ENCODE data around the gene MAPK10. TPM values are rescaled to one million over a fixed set of nuclear protein-coding genes. Genes with fewer than 3 reads are reported as not detected.

Gene MAPK10
- total and polyA plus RNA-seq, 2 donors (not counting 3 experiments of a cell fraction or from before 2014, with no cell fraction given), result 0.17 TPM; not detected in 1

DNA sequence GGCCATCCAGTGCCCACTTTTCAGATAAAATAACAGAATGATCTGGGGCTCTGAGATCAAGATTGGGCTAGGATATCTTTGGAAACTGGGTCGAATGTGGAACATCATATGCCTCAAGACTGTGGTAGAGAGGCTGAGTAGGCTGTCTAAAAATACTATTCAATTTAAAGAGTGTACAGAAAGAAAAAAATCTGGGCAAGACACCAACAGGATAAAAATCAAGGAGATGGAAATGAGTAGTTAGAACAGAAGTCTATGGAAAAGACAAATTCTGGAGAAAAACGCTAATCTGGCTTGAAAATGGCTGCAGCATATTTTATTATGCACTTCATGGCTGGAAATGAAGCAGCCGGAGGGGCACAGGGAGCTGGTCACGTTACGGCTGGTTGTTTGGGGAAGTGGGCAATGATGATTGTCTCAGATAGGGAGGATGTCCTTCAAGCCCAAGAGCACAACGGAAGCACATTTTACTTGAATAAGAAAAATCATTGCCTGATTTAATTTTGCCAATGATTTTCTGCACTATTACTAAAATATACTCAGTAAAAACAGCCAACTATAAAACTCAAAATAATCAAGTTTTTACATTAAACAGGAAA lies 27.1 kb upstream of the MAPK10 start:
- H3K9ac ChIP-seq (replicated peaks; ENCODE audit: extremely low read depth, insufficient read depth, low read length), result no peak overlapping the region
- no peaks in the 10 kb centered on the region for H3K9me3 ChIP-seq (replicated peaks; ENCODE audit: control insufficient read depth, insufficient read depth, low read length)
- BruUV-seq (replicated peaks), result no TSS peak
- intact Hi-C loops (cut with micrococcal nuclease) (no loop called here), dilution Hi-C loops (cut with MboI; ENCODE audit: extremely low pct_ligation_motif_present, low sequenced_read_pairs) (no loop called here)
- H3K4me3 ChIP-seq (replicated peaks in 1 of 3; ENCODE audit: insufficient read depth in 1 of 3, low read depth in 1 of 3, low read length in 3 of 3), result no peak overlapping the region
- no peak for DNase-seq (ENCODE audit: low read depth, low spot score)
- H3K27ac ChIP-seq (ENCODE audit: insufficient read depth, low read depth, low read length), result no peak overlapping the region
- POLR2A ChIA-PET, result no interaction called here
- no peaks in the 10 kb centered on the region for H3K79me2 ChIP-seq (ENCODE audit: control insufficient read depth, insufficient read depth, low read length)
- CTCF ChIA-PET, result no interaction called here
- H3K4me2 ChIP-seq (ENCODE audit: insufficient read depth, low read length), result no peak overlapping the region
- H3K27me3 ChIP-seq (ENCODE audit: control insufficient read depth in 2 of 2, insufficient read depth in 2 of 2, low read length in 2 of 2), result peaks cover 0 to 3% of the 10 kb centered on the region in 2 experiments
- no peaks in the 10 kb centered on the region for H3K36me3 ChIP-seq (ENCODE audit: control insufficient read depth in 2 of 2, extremely low read depth in 1 of 2, insufficient read depth in 2 of 2, low read length in 2 of 2)
- FAIRE-seq, result no peak
- no peaks in the 10 kb centered on the region for H4K20me1 ChIP-seq (replicated peaks; ENCODE audit: control insufficient read depth, extremely low read depth, insufficient read depth, low read length)
- H3K9me1 ChIP-seq (replicated peaks; ENCODE audit: control insufficient read depth, extremely low read depth, insufficient read depth, low read length), result no peaks in the 10 kb centered on the region
- TF ChIP-seq GATA2 (IDR thresholded peaks at IDR 0.05; ENCODE audit: insufficient read depth, insufficient read length, low read depth, low read length) (no peak), POLR2AphosphoS5 (IDR thresholded peaks at IDR 0.05; ENCODE audit: insufficient read depth, low read depth, low read length) (no peak), FOS (IDR thresholded peaks at IDR 0.05; ENCODE audit: borderline replicate concordance, insufficient read depth, low read length) (no peak), JUN (IDR thresholded peaks at IDR 0.05; ENCODE audit: borderline replicate concordance, insufficient read depth, insufficient read length, low read depth) (no peak), MYC (IDR thresholded peaks at IDR 0.05; ENCODE audit: low read depth, low read length) (no peak), POLR2A (IDR thresholded peaks at IDR 0.05; ENCODE audit: low read depth, low read length) (no peak)
- TF ChIP-seq, protein P1, sequence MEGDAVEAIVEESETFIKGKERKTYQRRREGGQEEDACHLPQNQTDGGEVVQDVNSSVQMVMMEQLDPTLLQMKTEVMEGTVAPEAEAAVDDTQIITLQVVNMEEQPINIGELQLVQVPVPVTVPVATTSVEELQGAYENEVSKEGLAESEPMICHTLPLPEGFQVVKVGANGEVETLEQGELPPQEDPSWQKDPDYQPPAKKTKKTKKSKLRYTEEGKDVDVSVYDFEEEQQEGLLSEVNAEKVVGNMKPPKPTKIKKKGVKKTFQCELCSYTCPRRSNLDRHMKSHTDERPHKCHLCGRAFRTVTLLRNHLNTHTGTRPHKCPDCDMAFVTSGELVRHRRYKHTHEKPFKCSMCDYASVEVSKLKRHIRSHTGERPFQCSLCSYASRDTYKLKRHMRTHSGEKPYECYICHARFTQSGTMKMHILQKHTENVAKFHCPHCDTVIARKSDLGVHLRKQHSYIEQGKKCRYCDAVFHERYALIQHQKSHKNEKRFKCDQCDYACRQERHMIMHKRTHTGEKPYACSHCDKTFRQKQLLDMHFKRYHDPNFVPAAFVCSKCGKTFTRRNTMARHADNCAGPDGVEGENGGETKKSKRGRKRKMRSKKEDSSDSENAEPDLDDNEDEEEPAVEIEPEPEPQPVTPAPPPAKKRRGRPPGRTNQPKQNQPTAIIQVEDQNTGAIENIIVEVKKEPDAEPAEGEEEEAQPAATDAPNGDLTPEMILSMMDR (IDR thresholded peaks at IDR 0.05; ENCODE audit: extremely low read depth in 1 of 2, insufficient read depth in 1 of 2, low read depth in 1 of 2, low read length in 2 of 2), result no peak
- TF ChIP-seq, protein P2, sequence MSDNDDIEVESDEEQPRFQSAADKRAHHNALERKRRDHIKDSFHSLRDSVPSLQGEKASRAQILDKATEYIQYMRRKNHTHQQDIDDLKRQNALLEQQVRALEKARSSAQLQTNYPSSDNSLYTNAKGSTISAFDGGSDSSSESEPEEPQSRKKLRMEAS (IDR thresholded peaks at IDR 0.05; ENCODE audit: insufficient read depth, insufficient read length), result no peak
- no peak overlapping the region for H2AFZ ChIP-seq (ENCODE audit: low read depth, low read length)
- no peaks in the 10 kb centered on the region for H3K4me1 ChIP-seq (ENCODE audit: control insufficient read depth, extremely low read depth, insufficient read depth, low read length)

All from endothelial cell of umbilical vein (primary cell).